ENCODE results near the gene MICAL1.

DNA sequence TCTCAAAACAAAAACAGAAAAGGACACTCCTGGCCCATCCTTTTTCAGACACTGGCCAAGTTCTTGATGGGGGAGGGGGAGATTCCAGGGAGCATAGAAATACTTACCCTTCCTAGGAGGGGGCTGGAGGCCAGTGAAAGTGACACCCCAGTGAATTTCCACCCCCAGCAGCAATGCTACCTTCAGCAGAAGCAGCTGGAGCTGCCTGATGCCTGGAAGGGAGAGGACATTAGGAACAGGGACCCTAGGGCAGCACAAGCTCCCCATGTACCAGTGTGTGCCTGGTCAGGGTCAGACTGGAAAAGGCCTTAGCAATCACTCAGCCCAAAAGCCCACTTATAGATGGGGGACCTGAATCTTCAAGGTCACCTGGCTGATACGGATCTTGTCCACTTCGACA is 2.4 kb downstream of the MICAL1 start:
- TF ChIP-seq POLR2A (IDR thresholded peaks at IDR 0.05): no peak
- no peak for TF ChIP-seq CTCF (IDR thresholded peaks at IDR 0.05)
